ENCODE measurements around the gene PDGFB. TPM values are rescaled to one million over a fixed set of nuclear protein-coding genes. Genes with fewer than 3 reads are reported as not detected.

Gene PDGFB
- total RNA-seq, 2 donors from 2014 or later: 21.9 to 22.0 TPM

DNA sequence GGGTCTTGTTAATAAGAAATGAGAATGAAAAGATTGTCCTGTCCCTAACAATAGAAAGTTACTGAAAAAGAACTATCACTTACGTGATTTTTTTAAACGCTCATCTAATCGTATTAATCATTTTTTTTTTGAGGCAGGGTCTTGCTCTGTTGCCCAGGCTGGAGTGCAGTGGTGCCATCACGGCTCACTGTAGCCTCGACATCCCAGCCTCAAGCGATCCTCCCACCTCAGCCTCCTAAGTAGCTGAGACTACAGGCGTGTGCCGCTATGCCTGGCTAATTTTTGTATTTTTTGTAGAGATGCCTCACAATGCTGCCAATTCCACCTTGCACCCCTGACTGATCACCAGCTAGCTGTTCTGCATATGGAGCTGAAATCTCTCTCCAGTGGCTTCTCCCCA is 15.7 kb downstream of the PDGFB start:
- peaks cover 59% of the 10 kb centered on the region for H3K36me3 ChIP-seq
- H3K9me3 ChIP-seq: no peaks in the 10 kb centered on the region
- H3K4me3 ChIP-seq: no peak overlapping the region
- no peak for DNase-seq (ENCODE audit: low spot score)
- H3K4me1 ChIP-seq: peaks cover 0 to 35% of the 10 kb centered on the region in 2 donors
- no peaks in the 10 kb centered on the region for H3K27me3 ChIP-seq
- TF ChIP-seq, protein P1, sequence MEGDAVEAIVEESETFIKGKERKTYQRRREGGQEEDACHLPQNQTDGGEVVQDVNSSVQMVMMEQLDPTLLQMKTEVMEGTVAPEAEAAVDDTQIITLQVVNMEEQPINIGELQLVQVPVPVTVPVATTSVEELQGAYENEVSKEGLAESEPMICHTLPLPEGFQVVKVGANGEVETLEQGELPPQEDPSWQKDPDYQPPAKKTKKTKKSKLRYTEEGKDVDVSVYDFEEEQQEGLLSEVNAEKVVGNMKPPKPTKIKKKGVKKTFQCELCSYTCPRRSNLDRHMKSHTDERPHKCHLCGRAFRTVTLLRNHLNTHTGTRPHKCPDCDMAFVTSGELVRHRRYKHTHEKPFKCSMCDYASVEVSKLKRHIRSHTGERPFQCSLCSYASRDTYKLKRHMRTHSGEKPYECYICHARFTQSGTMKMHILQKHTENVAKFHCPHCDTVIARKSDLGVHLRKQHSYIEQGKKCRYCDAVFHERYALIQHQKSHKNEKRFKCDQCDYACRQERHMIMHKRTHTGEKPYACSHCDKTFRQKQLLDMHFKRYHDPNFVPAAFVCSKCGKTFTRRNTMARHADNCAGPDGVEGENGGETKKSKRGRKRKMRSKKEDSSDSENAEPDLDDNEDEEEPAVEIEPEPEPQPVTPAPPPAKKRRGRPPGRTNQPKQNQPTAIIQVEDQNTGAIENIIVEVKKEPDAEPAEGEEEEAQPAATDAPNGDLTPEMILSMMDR (IDR thresholded peaks at IDR 0.05): no peak
- H3K27ac ChIP-seq: no peak overlapping the region

DNA sequence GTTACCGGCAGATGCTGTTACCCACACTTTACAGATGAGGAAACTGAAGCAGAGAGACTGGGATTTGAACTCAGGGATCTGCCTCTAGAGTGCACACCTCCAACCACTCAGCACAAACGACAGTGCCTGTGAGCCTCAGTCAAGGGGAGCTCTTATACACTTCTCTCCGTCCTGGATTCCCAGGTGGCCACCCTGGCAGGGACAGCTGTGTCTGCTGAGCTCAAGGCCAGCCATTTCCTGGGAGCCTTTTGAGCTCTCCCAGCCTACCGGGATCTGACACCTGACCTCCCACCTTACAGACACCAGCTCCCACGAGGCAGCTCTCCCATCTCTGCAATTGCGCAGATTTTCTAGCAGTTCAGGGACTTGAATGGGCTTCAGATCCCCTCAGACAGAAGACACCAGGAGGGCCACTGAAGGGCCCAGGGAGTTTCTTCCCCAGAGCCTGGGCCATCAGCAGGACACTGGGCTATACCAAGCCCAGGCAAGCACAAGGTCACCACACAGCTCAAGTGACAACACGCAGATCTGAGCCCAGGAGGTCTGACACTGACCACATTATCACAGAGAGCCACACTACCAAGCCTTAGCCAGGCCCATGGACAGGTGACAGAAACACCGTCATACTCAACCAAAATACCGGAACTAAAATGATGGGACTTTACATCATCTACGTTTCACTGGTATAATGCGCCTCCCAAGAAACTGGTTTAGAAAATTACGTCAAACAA is 17.1 kb downstream of the PDGFB start:
- Histone ChIP-seq H3K27ac (no peak overlapping the region), H3K9me3 (no peaks in the 10 kb centered on the region), H3K4me1 (peaks cover 0 to 27% of the 10 kb centered on the region in 2 donors), H3K4me3 (no peak overlapping the region), H3K36me3 (peaks cover 63% of the 10 kb centered on the region), H3K27me3 (no peaks in the 10 kb centered on the region)
- no peak for DNase-seq (ENCODE audit: low spot score)
- TF ChIP-seq, protein P1 (IDR thresholded peaks at IDR 0.05): no peak

DNA sequence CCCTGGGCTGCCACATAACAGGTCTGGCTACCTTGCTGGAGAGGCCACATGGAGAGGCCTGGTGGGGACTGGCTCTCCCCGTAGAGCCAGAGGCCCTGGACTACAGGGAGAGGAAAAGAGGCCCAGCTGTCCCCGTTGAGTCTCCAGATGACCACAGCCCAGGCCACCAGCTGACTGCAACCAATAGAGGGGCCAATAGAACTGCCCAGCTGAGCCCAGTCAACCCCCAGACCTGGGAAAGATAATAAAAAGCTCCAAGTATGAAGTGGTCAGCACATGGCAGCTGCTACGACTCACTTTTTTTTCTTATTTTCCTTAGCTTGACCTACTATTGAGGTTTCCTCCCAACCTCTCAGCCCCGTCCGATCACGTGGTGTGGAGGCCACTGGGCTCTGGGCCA is 18.4 kb downstream of the PDGFB start:
- no peaks in the 10 kb centered on the region for H3K27me3 ChIP-seq
- peaks cover 60% of the 10 kb centered on the region for H3K36me3 ChIP-seq
- no peak overlapping the region for H3K27ac ChIP-seq
- peaks cover 0 to 22% of the 10 kb centered on the region in 2 donors for H3K4me1 ChIP-seq
- no peak overlapping the region for H3K4me3 ChIP-seq
- TF ChIP-seq, protein P1 (IDR thresholded peaks at IDR 0.05): no peak
- H3K9me3 ChIP-seq: no peaks in the 10 kb centered on the region
- no peak for DNase-seq (ENCODE audit: low spot score)

DNA sequence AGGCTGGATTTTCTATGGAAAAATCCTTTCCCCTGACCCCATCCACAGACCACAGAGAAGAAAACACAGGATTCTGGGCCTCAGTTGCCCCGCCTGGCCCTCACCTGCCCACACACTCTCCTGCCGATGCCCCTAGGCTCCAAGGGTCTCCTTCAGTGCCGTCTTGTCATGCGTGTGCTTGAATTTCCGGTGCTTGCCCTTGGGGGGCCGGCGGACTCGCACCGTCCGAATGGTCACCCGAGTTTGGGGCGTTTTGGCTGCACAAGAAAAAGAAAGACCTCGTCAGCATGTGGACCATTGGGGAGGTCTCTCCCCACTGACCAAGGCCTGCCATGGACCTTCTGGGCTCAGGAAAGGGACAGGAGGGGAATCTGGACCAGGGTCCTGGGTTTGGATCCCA is 19.2 kb downstream of the PDGFB start:
- TF ChIP-seq, protein P1 (IDR thresholded peaks at IDR 0.05): no peak
- Histone ChIP-seq H3K27me3 (no peaks in the 10 kb centered on the region), H3K4me1 (peaks cover 0 to 21% of the 10 kb centered on the region in 2 donors), H3K4me3 (no peak overlapping the region), H3K27ac (no peak overlapping the region), H3K9me3 (no peaks in the 10 kb centered on the region), H3K36me3 (peaks cover 52% of the 10 kb centered on the region)
- no peak for DNase-seq (ENCODE audit: low spot score)

DNA sequence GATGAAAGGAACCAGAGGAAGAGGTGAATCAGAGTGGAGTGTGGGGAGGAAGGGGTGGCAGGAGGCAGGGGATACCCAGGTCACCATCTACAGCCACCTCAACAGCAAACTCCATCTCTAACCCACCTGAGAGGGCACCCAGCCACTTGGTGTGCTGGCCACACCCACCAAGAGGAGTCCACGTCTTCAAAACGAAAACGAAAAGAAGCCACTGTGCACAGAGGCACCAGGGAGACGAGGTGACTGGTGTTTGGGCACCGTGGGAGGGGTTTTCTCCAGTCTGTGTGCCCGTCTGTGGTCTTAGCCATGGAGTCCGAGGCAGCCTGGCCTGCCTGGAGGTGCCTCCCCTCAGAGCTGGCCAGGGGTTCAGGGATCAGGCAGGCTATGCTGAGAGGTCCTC is 20.2 kb downstream of the PDGFB start:
- TF ChIP-seq, protein P1 (IDR thresholded peaks at IDR 0.05): no peak
- no peak for DNase-seq (ENCODE audit: low spot score)
- peaks cover 47% of the 10 kb centered on the region for H3K36me3 ChIP-seq

More for the DNA sequence above, 20.2 kb downstream of the PDGFB start:
- Histone ChIP-seq H3K9me3 (no peaks in the 10 kb centered on the region), H3K27me3 (no peaks in the 10 kb centered on the region), H3K4me3 (no peak overlapping the region), H3K27ac (no peak overlapping the region), H3K4me1 (peaks cover 0 to 16% of the 10 kb centered on the region in 2 donors)

Data from right atrium auricular region (tissue), 2 donors.